Hepatocyte (in vitro differentiated cells): ENCODE data around the gene MYRIP. TPM values are rescaled to one million over a fixed set of nuclear protein-coding genes. Genes with fewer than 3 reads are reported as not detected.

ENCODE experiments used
- DNase-seq: peaks from one replicate; pipeline ENCODE4 v3.0.0-alpha.2; 2016; ENCODE audit warnings: low spot score
- H2AFZ ChIP-seq: fragments of 200-600 bp; sonication (generic); 2 replicates; pipeline ENCODE4 v1.6.0; 2016; ENCODE audit warnings: antibody characterized with exemption, mild to moderate bottlenecking
- H3K27ac ChIP-seq: fragments of 200-600 bp; sonication (generic); 2 replicates; pipeline ENCODE4 v1.5.1; 2016; ENCODE audit warnings: mild to moderate bottlenecking
- H3K27me3 ChIP-seq: fragments of 200-600 bp; sonication (generic); 2 replicates; pipeline ENCODE4 v1.6.1; 2016
- H3K36me3 ChIP-seq: fragments of 200-600 bp; sonication (generic); replicated peaks from 2 replicates; pipeline ENCODE4 v1.5.1; 2016; ENCODE audit warnings: low read depth; ENCODE audit not compliant: insufficient read depth
- H3K4me1 ChIP-seq: fragments of 200-600 bp; sonication (generic); 2 replicates; pipeline ENCODE4 v1.5.1; 2016; ENCODE audit warnings: mild to moderate bottlenecking, moderate library complexity; ENCODE audit not compliant: insufficient read depth
- H3K4me2 ChIP-seq: fragments of 200-600 bp; sonication (generic); 2 replicates; pipeline ENCODE4 v1.6.0; 2016
- H3K4me3 ChIP-seq: fragments of 200-600 bp; sonication (generic); 2 replicates; pipeline ENCODE4 v1.5.1; 2016; ENCODE audit warnings: mild to moderate bottlenecking
- H3K79me2 ChIP-seq: fragments of 200-600 bp; sonication (generic); 2 replicates; pipeline ENCODE4 v1.6.0; 2017; ENCODE audit warnings: mild to moderate bottlenecking
- H3K9me2 ChIP-seq: fragments of 200-600 bp; sonication (generic); replicated peaks from 2 replicates; pipeline ENCODE4 v1.6.0; 2017; ENCODE audit warnings: mild to moderate bottlenecking; ENCODE audit not compliant: insufficient read depth
- H3K9me3 ChIP-seq: fragments of 200-600 bp; sonication (generic); 2 replicates; pipeline ENCODE4 v1.5.1; 2016; ENCODE audit warnings: low read depth, mild to moderate bottlenecking
- H4K20me1 ChIP-seq: fragments of 200-600 bp; sonication (generic); 2 replicates; pipeline ENCODE4 v1.6.0; 2016; ENCODE audit warnings: mild to moderate bottlenecking; ENCODE audit not compliant: insufficient read depth, poor library complexity, severe bottlenecking
- EZH2 ChIP-seq: fragments of 200-600 bp; sonication (generic); IDR thresholded peaks from 2 replicates; pipeline ENCODE4 v1.6.1; 2016; ENCODE audit warnings: antibody characterized with exemption, mild to moderate bottlenecking, borderline replicate concordance
- EZH2phosphoT487 ChIP-seq: fragments of 200-600 bp; sonication (generic); IDR thresholded peaks from one replicate; pipeline ENCODE4 v1.6.1; 2018; ENCODE audit warnings: antibody characterized with exemption, mild to moderate bottlenecking, low read depth, moderate library complexity; ENCODE audit not compliant: unreplicated experiment, severe bottlenecking
- WGBS: methylation state at CpG from one replicate; pipeline ENCODE4 v1.1.6; 2016; ENCODE audit warnings: low lambda C conversion rate; ENCODE audit errors: missing lambda C conversion rate; 5-methylcytosine and 5-hydroxymethylcytosine counted together
- polyA plus RNA-seq: library from polyadenylated mRNA; unstranded; fragments of >200 nt; fragmentation: Nextera tagmentation; extraction: Ambion mirVana; gene quantifications from 2 replicates; pipeline ENCODE4 v1.2.1, GENCODE V29; 2016
- total RNA-seq: library from RNA; depleted of rRNA; stranded (reverse); fragments of >200 nt; gene quantifications from 2 replicates; pipeline ENCODE4 v1.2.3, GENCODE V29; 2014
- TF ChIP-seq, protein P1 (sequence below): fragments of 200-600 bp; sonication (generic); IDR thresholded peaks from 2 replicates; pipeline ENCODE4 v1.5.1; 2016; ENCODE audit warnings: antibody characterized with exemption, mild to moderate bottlenecking; ENCODE audit not compliant: poor library complexity

Gene MYRIP
- total and polyA plus RNA-seq, 2 experiments from 2014 or later = 0.57 TPM; not detected in 1

DNA sequence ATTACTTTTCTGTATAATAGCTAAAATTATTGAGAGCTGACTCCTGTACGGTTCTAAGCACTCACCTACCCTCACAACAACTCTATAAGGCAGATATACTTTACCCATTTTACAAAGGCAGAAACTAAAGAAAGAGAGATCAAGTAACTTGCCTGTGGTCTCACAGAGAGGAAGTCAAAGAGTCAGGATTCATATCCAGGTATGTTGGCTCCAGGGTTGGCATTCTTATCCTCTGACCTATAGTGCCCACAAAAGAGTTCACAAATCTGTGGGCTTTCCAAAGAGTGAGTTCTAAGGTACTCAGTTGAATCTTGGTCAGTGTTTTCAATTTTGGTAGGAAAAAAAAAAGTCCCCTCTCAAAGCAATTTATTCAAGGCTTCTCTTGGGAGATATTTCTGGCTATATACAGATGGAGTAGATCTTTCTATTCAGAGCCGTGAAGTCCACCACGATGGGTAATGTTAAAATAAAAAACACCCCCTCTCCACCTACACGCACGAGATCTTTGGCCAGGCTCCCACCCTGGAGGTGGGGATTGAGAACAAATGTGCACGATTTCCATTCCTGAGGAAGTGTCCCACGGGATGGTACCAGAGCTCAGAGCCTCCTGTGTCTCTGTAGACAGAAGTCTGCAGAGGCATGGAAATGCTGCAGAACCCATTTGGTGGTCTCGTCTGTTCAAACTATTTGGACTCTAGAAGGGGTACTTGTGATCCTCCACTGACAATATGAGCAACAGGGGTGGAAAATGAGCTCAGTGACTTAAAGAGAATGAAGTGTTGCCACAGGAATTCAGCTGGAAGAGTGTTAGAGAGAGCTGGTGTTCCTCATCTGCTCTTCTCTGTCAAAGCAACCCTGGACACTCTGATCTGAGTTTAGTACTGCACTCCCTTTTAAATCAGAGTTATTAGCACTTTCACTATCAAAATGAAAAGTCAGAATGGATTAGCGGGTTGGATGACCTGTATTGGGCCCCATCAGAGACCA is 288.0 kb downstream of the MYRIP start:
- H3K4me1 ChIP-seq = peaks cover 3% of the 10 kb centered on the region
- no peak for TF ChIP-seq EZH2
- no peak for TF ChIP-seq EZH2phosphoT487
- TF ChIP-seq, protein P1, sequence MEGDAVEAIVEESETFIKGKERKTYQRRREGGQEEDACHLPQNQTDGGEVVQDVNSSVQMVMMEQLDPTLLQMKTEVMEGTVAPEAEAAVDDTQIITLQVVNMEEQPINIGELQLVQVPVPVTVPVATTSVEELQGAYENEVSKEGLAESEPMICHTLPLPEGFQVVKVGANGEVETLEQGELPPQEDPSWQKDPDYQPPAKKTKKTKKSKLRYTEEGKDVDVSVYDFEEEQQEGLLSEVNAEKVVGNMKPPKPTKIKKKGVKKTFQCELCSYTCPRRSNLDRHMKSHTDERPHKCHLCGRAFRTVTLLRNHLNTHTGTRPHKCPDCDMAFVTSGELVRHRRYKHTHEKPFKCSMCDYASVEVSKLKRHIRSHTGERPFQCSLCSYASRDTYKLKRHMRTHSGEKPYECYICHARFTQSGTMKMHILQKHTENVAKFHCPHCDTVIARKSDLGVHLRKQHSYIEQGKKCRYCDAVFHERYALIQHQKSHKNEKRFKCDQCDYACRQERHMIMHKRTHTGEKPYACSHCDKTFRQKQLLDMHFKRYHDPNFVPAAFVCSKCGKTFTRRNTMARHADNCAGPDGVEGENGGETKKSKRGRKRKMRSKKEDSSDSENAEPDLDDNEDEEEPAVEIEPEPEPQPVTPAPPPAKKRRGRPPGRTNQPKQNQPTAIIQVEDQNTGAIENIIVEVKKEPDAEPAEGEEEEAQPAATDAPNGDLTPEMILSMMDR = no peak
- H3K4me3 ChIP-seq = no peak overlapping the region
- H3K27me3 ChIP-seq = no peaks in the 10 kb centered on the region
- no peaks in the 10 kb centered on the region for H3K9me2 ChIP-seq
- H3K9me3 ChIP-seq = no peaks in the 10 kb centered on the region
- 77% methylated on average over 9 of the region's 9 CpGs for WGBS
- no peak overlapping the region for H3K4me2 ChIP-seq
- H4K20me1 ChIP-seq = no peaks in the 10 kb centered on the region
- H3K79me2 ChIP-seq = no peaks in the 10 kb centered on the region
- no peak overlapping the region for H2AFZ ChIP-seq
- no peaks in the 10 kb centered on the region for H3K36me3 ChIP-seq
- H3K27ac ChIP-seq = no peak overlapping the region
- no peak for DNase-seq

DNA sequence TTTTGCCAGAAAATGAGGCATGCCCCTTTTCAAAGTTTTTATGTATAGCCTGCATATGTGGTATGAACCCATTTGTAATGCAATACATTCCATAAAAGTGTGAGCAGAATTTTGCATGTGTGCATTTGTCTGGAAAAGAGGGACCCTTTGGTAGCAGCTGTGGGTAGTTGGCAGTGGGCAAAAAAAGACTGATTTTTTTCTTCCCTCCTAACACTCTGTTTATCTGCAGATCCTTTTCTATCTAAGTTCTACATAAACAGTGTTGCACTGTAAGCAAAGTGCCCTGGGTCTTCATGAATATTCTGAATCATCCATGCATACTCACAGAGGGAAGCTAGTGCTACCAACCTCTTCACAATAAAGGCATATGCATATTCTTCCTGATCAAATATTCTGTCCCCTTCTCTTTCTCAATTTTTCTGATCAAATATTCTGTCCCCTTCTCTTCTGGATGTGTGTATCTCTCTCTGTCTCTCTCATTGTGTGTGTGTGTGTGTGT is 288.9 kb downstream of the MYRIP start:
- Histone ChIP-seq H3K9me2 (no peaks in the 10 kb centered on the region), H3K36me3 (no peaks in the 10 kb centered on the region), H3K79me2 (no peaks in the 10 kb centered on the region), H3K4me3 (no peak overlapping the region), H3K9me3 (no peaks in the 10 kb centered on the region), H4K20me1 (no peaks in the 10 kb centered on the region), H3K27me3 (no peaks in the 10 kb centered on the region), H3K4me2 (no peak overlapping the region), H2AFZ (no peak overlapping the region), H3K27ac (no peak overlapping the region), H3K4me1 (no peaks in the 10 kb centered on the region)
- DNase-seq = no peak
- TF ChIP-seq EZH2phosphoT487 (no peak), EZH2 (no peak)
- TF ChIP-seq, protein P1 = no peak

DNA sequence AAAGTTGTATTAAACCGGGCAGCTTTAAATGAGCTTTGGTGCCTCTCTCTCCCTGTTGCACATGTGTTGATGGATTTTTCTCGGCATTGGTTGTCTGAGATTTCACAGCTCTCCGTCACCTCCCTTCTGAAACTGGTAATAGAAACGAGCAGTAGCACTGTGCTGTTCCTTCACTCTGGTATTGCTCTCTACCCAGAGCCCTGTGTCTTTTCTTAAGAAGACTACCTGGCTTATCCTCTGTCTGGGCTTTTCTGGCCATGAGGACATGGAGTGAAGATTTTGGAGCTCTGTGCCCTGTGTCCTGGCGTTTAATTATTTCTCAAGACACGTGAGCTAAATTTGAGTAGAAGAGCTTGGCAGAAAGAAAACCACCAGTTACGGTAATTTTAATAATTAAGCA is 290.5 kb downstream of the MYRIP start:
- Histone ChIP-seq H3K4me1 (no peaks in the 10 kb centered on the region), H3K79me2 (no peaks in the 10 kb centered on the region), H3K9me2 (no peaks in the 10 kb centered on the region), H2AFZ (no peak overlapping the region), H4K20me1 (no peaks in the 10 kb centered on the region), H3K27ac (no peak overlapping the region), H3K36me3 (no peaks in the 10 kb centered on the region), H3K9me3 (no peaks in the 10 kb centered on the region), H3K27me3 (no peaks in the 10 kb centered on the region), H3K4me3 (no peak overlapping the region), H3K4me2 (no peak overlapping the region)
- TF ChIP-seq EZH2phosphoT487 (no peak), EZH2 (no peak)
- TF ChIP-seq, protein P1 = no peak
- 86% methylated on average over 7 of the region's 7 CpGs for WGBS
- no peak for DNase-seq
